Keratinocyte (primary cell): Measurements from ENCODE around the gene TMEM25. TPM values are rescaled to one million over a fixed set of nuclear protein-coding genes. Genes with fewer than 3 reads are reported as not detected.

Experiments
- DNase-seq: peaks from one replicate; pipeline ENCODE4 v3.0.0-alpha.2; 2011; ENCODE audit warnings: low read depth, missing footprints, low spot score
- FAIRE-seq: peaks from 2 replicates; lab custom pipeline; 2011; peaks lifted over from hg19 to GRCh38; lab: Jason Lieb, UNC
- H2AFZ ChIP-seq: 2 replicates; pipeline ENCODE4 v1.6.0; 2012; ENCODE audit warnings: low read length, control low read depth, inconsistent platforms; ENCODE audit not compliant: control insufficient read depth
- H3K27ac ChIP-seq: 2 replicates; pipeline ENCODE4 v1.5.1; 2011; ENCODE audit warnings: low read length; ENCODE audit not compliant: control insufficient read depth, insufficient read depth
- H3K27me3 ChIP-seq: 3 replicates; pipeline ENCODE4 v1.6.0; 2011; ENCODE audit warnings: low read length; ENCODE audit not compliant: control insufficient read depth, insufficient read depth; ENCODE audit errors: extremely low read depth
- H3K36me3 ChIP-seq, 2 experiments: 2 replicates in 1 of 2; 3 replicates in 1 of 2; pipeline ENCODE4 v1.5.1; 2011; ENCODE audit warnings: low read length in 2 of 2, mild to moderate bottlenecking in 1 of 2; ENCODE audit not compliant: control insufficient read depth in 2 of 2, insufficient read depth in 2 of 2; ENCODE audit errors: extremely low read depth in 1 of 2
- H3K4me1 ChIP-seq: 3 replicates; pipeline ENCODE4 v1.5.1; 2011; ENCODE audit warnings: low read length; ENCODE audit not compliant: control insufficient read depth, insufficient read depth; ENCODE audit errors: extremely low read depth
- H3K4me2 ChIP-seq: 3 replicates; pipeline ENCODE4 v1.6.0; 2011; ENCODE audit warnings: low read depth, low read length; ENCODE audit not compliant: control insufficient read depth, insufficient read depth; ENCODE audit errors: extremely low read depth
- H3K4me3 ChIP-seq, 3 experiments: fragments of 200-600 bp in 1 of 3; sonication (generic) in 1 of 3; 2 replicates in 2 of 3; 3 replicates in 1 of 3; pipeline ENCODE4 v1.5.1; 2011 to 2016; ENCODE audit warnings: low read length in 3 of 3, mild to moderate bottlenecking in 3 of 3, control low read depth in 2 of 3, inconsistent platforms in 1 of 3, low read depth in 1 of 3, mixed read lengths in 1 of 3, mixed run types in 1 of 3, moderate library complexity in 1 of 3; ENCODE audit not compliant: control insufficient read depth in 2 of 3, insufficient read depth in 2 of 3; ENCODE audit errors: extremely low read depth in 1 of 3
- H3K79me2 ChIP-seq: 2 replicates; pipeline ENCODE4 v1.6.0; 2012; ENCODE audit warnings: low read length; ENCODE audit not compliant: control insufficient read depth, insufficient read depth
- H3K9ac ChIP-seq: 3 replicates; pipeline ENCODE4 v1.6.0; 2011; ENCODE audit warnings: low read length; ENCODE audit not compliant: control insufficient read depth, insufficient read depth; ENCODE audit errors: extremely low read depth
- H3K9me1 ChIP-seq: 3 replicates; pipeline ENCODE4 v1.6.0; 2011; ENCODE audit warnings: low read length; ENCODE audit not compliant: control insufficient read depth, insufficient read depth; ENCODE audit errors: extremely low read depth
- H3K9me3 ChIP-seq: 2 replicates; pipeline ENCODE4 v1.5.1; 2012; ENCODE audit warnings: low read depth, low read length; ENCODE audit not compliant: control insufficient read depth
- H4K20me1 ChIP-seq: 3 replicates; pipeline ENCODE4 v1.6.0; 2011; ENCODE audit warnings: low read length; ENCODE audit not compliant: control insufficient read depth, insufficient read depth; ENCODE audit errors: extremely low read depth
- EZH2 ChIP-seq: IDR thresholded peaks from one replicate; pipeline ENCODE4 v1.6.1; 2012; ENCODE audit warnings: inconsistent platforms, mild to moderate bottlenecking, low read length, moderate library complexity
- dilution Hi-C: fragments of 300-500 bp; cut with MboI; formaldehyde crosslinking; loops from one replicate; pipeline ENCODE4 v1.7.0; 2020; ENCODE audit warnings: low sequenced_read_pairs; ENCODE audit not compliant: extremely low pct_ligation_motif_present
- polyA plus RNA-seq, 5 experiments: library from polyadenylated mRNA; depleted of rRNA in 3 of 5; stranded (reverse) in 3 of 5; stranded (forward) in 1 of 5; unstranded in 1 of 5; fragments of >200 nt; gene quantifications; 1 replicate in 1 of 5; 2 replicates in 3 of 5; 3 replicates in 1 of 5; pipeline versions ENCODE4 v1.2.1 to v1.2.3, GENCODE V29; 2011 to 2012; ENCODE audit warnings: missing spikeins in 2 of 5, low read depth in 1 of 5, low replicate concordance in 1 of 5
- TF ChIP-seq, protein P1 (sequence below), 3 experiments: IDR thresholded peaks in 1 of 3; conservative IDR thresholded peaks in 1 of 3; optimal IDR thresholded peaks in 1 of 3; 2 replicates in 2 of 3; 3 replicates in 1 of 3; pipeline versions ENCODE3 to v1.5.1; 2011; ENCODE audit warnings: low read length in 3 of 3, mild to moderate bottlenecking in 3 of 3, moderate library complexity in 2 of 3, control low read depth in 1 of 3, inconsistent platforms in 1 of 3; ENCODE audit not compliant: insufficient read depth in 2 of 3; ENCODE audit errors: extremely low read depth in 1 of 3

TMEM25 gene
- polyA plus RNA-seq, 1 donor (not counting 4 experiments of a cell fraction or from before 2014, with no cell fraction given) = 12.9 TPM

DNA sequence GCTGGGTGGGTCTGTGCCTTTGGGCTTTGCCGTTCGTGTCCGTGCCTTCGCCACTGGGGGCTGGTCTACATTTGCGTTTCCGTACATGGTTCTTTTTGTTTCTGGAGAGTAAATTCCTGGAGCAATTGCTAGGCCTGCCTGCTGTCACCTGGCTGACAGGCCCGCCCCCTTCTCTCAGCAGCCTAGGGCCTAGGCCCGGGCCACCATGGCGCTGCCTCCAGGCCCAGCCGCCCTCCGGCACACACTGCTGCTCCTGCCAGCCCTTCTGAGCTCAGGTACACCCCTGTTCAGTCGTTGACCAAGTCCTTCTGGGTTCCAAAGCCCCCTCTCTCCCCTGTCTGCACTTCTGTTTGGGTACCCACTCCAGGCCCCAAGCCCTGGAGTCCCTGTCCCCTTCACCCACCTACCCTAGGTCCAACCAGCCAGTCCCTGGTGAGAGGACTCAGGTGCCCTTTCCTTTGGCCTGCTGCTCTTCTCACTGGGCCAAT lies 649 bp downstream of the TMEM25 start:
- H3K27ac ChIP-seq = no peak overlapping the region
- H3K4me2 ChIP-seq = peak overlapping the region; percentile 61
- H3K4me3 ChIP-seq = peak overlapping the region; percentile 64 to 74 (median 68)
- no peaks in the 10 kb centered on the region for H3K9me3 ChIP-seq
- peak overlapping the region; percentile 91 for H2AFZ ChIP-seq
- H3K4me1 ChIP-seq = peaks cover 2% of the 10 kb centered on the region
- H3K9ac ChIP-seq = peak overlapping the region; percentile 65
- dilution Hi-C loops = no loop called here
- FAIRE-seq = no peak
- no peaks in the 10 kb centered on the region for H3K27me3 ChIP-seq
- no peak for TF ChIP-seq EZH2
- TF ChIP-seq, protein P1, sequence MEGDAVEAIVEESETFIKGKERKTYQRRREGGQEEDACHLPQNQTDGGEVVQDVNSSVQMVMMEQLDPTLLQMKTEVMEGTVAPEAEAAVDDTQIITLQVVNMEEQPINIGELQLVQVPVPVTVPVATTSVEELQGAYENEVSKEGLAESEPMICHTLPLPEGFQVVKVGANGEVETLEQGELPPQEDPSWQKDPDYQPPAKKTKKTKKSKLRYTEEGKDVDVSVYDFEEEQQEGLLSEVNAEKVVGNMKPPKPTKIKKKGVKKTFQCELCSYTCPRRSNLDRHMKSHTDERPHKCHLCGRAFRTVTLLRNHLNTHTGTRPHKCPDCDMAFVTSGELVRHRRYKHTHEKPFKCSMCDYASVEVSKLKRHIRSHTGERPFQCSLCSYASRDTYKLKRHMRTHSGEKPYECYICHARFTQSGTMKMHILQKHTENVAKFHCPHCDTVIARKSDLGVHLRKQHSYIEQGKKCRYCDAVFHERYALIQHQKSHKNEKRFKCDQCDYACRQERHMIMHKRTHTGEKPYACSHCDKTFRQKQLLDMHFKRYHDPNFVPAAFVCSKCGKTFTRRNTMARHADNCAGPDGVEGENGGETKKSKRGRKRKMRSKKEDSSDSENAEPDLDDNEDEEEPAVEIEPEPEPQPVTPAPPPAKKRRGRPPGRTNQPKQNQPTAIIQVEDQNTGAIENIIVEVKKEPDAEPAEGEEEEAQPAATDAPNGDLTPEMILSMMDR (optimal IDR thresholded peaks at IDR 0.05 in 1 of 3, IDR thresholded peaks at IDR 0.05 in 1 of 3, conservative IDR thresholded peaks at IDR 0.05 in 1 of 3; ENCODE audit: extremely low read depth in 1 of 3, insufficient read depth in 2 of 3, low read length in 3 of 3) = no peak
- H3K79me2 ChIP-seq = no peaks in the 10 kb centered on the region
- DNase-seq = no peak
- no peaks in the 10 kb centered on the region for H4K20me1 ChIP-seq
- peaks cover 3 to 8% of the 10 kb centered on the region in 2 experiments for H3K36me3 ChIP-seq
- H3K9me1 ChIP-seq = no peaks in the 10 kb centered on the region

DNA sequence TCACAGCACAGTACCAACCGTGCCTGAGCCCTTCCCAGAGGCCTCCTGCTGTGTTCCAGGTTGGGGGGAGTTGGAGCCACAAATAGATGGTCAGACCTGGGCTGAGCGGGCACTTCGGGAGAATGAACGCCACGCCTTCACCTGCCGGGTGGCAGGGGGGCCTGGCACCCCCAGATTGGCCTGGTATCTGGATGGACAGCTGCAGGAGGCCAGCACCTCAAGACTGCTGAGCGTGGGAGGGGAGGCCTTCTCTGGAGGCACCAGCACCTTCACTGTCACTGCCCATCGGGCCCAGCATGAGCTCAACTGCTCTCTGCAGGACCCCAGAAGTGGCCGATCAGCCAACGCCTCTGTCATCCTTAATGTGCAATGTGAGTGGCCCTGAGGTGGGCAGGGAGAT lies 1.1 kb downstream of the TMEM25 start:
- H3K4me1 ChIP-seq = peaks cover 2% of the 10 kb centered on the region
- no peaks in the 10 kb centered on the region for H3K9me1 ChIP-seq
- H3K4me3 ChIP-seq = peak overlapping the region in 2 of 3 experiments; percentile 64 to 74
- H3K27me3 ChIP-seq = no peaks in the 10 kb centered on the region
- peak overlapping the region; percentile 61 for H3K4me2 ChIP-seq
- no peak for DNase-seq
- H3K27ac ChIP-seq = no peak overlapping the region
- H4K20me1 ChIP-seq = no peaks in the 10 kb centered on the region
- dilution Hi-C loops = no loop called here
- no peak overlapping the region for H3K9ac ChIP-seq
- peaks cover 3 to 8% of the 10 kb centered on the region in 2 experiments for H3K36me3 ChIP-seq
- no peaks in the 10 kb centered on the region for H3K79me2 ChIP-seq
- TF ChIP-seq, protein P1 (optimal IDR thresholded peaks at IDR 0.05 in 1 of 3, IDR thresholded peaks at IDR 0.05 in 1 of 3, conservative IDR thresholded peaks at IDR 0.05 in 1 of 3; ENCODE audit: extremely low read depth in 1 of 3, insufficient read depth in 2 of 3, low read length in 3 of 3) = no peak
- TF ChIP-seq EZH2 = no peak
- no peak overlapping the region for H2AFZ ChIP-seq
- no peaks in the 10 kb centered on the region for H3K9me3 ChIP-seq
- no peak for FAIRE-seq
